Upper lobe of left lung (tissue), 6 donors: ENCODE measurements around the gene RTCB. TPM values are rescaled to one million over a fixed set of nuclear protein-coding genes. Genes with fewer than 3 reads are reported as not detected.
A peak's percentile ranks its signal among the peaks of the same experiment; 100 is the strongest.

Source experiments
- ATAC-seq, 2 donors: fragments of 200-7000 bp; cut with Tn5 transposase; one replicate each; pipeline ENCODE4 v1.9.1; 2022; ENCODE audit warnings: mild to moderate bottlenecking in 2 of 2, moderate library complexity in 2 of 2; ENCODE audit not compliant: low FRiP score in 2 of 2
- DNase-seq, 2 donors: peaks; one replicate each; pipeline ENCODE4 v3.0.0-alpha.2; 2019 to 2020
- H3K27ac ChIP-seq, 4 donors: fragments of 200-600 bp; sonication (generic); one replicate each; pipeline ENCODE4 v1.5.1; 2016 to 2019
- H3K27me3 ChIP-seq, 4 donors: fragments of 200-600 bp; sonication (generic); one replicate each; pipeline ENCODE4 v1.5.1; 2017 to 2019
- H3K36me3 ChIP-seq, 4 donors: fragments of 200-600 bp; sonication (generic); one replicate each; pipeline ENCODE4 v1.5.1; 2016 to 2019
- H3K4me1 ChIP-seq, 4 donors: fragments of 200-600 bp; sonication (generic); one replicate each; pipeline ENCODE4 v1.5.1; 2018 to 2019
- H3K4me3 ChIP-seq, 4 donors: fragments of 200-600 bp; sonication (generic); one replicate each; pipeline ENCODE4 v1.5.1; 2017 to 2019; ENCODE audit warnings: mild to moderate bottlenecking in 2 of 4, moderate library complexity in 1 of 4
- H3K9me3 ChIP-seq, 4 donors: fragments of 200-600 bp; sonication (generic); one replicate each; pipeline ENCODE4 v1.5.1; 2018 to 2019
- EP300 ChIP-seq, 4 donors: sonication (generic); formaldehyde crosslinking; IDR thresholded peaks; one replicate each; pipeline ENCODE4 v1.5.1; 2017; ENCODE audit warnings: antibody characterized with exemption in 4 of 4, control low read depth in 2 of 4
- POLR2A ChIP-seq, 4 donors: fragments of 450-650 bp; IDR thresholded peaks; one replicate each; pipeline ENCODE4 v1.5.1; 2016 to 2017; ENCODE audit warnings: antibody characterized with exemption in 4 of 4, mild to moderate bottlenecking in 2 of 4
- POLR2AphosphoS5 ChIP-seq, 2 donors: sonication (generic); formaldehyde crosslinking; IDR thresholded peaks; one replicate each; pipeline ENCODE4 v1.5.1; 2017; ENCODE audit warnings: antibody characterized with exemption in 2 of 2
- WGBS, 2 donors: methylation state at CpG; one replicate each; pipeline ENCODE4 v1.1.5; 2017 to 2018; 5-methylcytosine and 5-hydroxymethylcytosine counted together
- total RNA-seq, 6 donors: library from RNA; depleted of rRNA in 4 of 6; stranded (reverse); fragments of >200 nt in 4 of 6; gene quantifications; one replicate each; pipeline versions ENCODE4 v1.1.0 to v1.2.1, GENCODE V29; 2016 to 2021
- TF ChIP-seq, protein P1 (sequence below), 6 experiments: fragments of 450-650 bp in 4 of 6; fragments of 200-600 bp in 2 of 6; sonication (generic) in 2 of 6; IDR thresholded peaks; one replicate each; pipeline ENCODE4 v1.5.1; 2016 to 2019; ENCODE audit warnings: antibody characterized with exemption in 6 of 6
- donor health status: DM: no; HTN: no; CAD: no; lungs with moderate emphysema.
- donor health status: DM: no; HTN: yes; CAD: no; lungs with severe emphysema.

Gene RTCB
- total RNA-seq: 10 to 100 TPM; 45.3 to 71.4 (median 63.7) TPM

GRCh38 chr22:32411829-32412592 is at the start of gene RTCB:
Gene RTCB (minus strand): TSS chr22:32412247. CDS start chr22:32412156, 91 bp downstream.
- Histone ChIP-seq H3K4me1 (peaks cover 16 to 25% (median 18%) of the 10 kb centered on the region in 4 donors), H3K27ac (peak within 1 kb of the TSS; percentile 77 to 85 (median 82)), H3K4me3 (peak within 1 kb of the TSS; percentile 72 to 94 (median 88)), H3K27me3 (no peaks in the 10 kb centered on the region), H3K9me3 (no peaks in the 10 kb centered on the region), H3K36me3 (peaks cover 6 to 18% (median 10%) of the 10 kb centered on the region in 4 donors)
- no peak for TF ChIP-seq EP300 (IDR thresholded peaks at IDR 0.05)
- peak; percentile 46 to 90 for TF ChIP-seq POLR2AphosphoS5 (IDR thresholded peaks at IDR 0.05)
- TF ChIP-seq, protein P1, sequence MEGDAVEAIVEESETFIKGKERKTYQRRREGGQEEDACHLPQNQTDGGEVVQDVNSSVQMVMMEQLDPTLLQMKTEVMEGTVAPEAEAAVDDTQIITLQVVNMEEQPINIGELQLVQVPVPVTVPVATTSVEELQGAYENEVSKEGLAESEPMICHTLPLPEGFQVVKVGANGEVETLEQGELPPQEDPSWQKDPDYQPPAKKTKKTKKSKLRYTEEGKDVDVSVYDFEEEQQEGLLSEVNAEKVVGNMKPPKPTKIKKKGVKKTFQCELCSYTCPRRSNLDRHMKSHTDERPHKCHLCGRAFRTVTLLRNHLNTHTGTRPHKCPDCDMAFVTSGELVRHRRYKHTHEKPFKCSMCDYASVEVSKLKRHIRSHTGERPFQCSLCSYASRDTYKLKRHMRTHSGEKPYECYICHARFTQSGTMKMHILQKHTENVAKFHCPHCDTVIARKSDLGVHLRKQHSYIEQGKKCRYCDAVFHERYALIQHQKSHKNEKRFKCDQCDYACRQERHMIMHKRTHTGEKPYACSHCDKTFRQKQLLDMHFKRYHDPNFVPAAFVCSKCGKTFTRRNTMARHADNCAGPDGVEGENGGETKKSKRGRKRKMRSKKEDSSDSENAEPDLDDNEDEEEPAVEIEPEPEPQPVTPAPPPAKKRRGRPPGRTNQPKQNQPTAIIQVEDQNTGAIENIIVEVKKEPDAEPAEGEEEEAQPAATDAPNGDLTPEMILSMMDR (IDR thresholded peaks at IDR 0.05): no peak
- peak in 3 of 4 donors; percentile 39 to 76 (median 42) for TF ChIP-seq POLR2A (IDR thresholded peaks at IDR 0.05)
- 1 to 2% methylated on average over 20 to 40 of the region's 40 CpGs for WGBS, 2 donors
- ATAC-seq (peak; percentile 88 to 96), DNase-seq (peak; percentile 81 to 91)

- Histone ChIP-seq H3K4me3 (no peak overlapping the region), H3K9me3 (no peaks in the 10 kb centered on the region), H3K27me3 (no peaks in the 10 kb centered on the region), H3K4me1 (no peaks in the 10 kb centered on the region), H3K27ac (no peak overlapping the region), H3K36me3 (no peaks in the 10 kb centered on the region)
- no peak for DNase-seq
- no peak for TF ChIP-seq POLR2AphosphoS5 (IDR thresholded peaks at IDR 0.05)
- TF ChIP-seq, protein P1 (IDR thresholded peaks at IDR 0.05): no peak
- no peak for TF ChIP-seq POLR2A (IDR thresholded peaks at IDR 0.05)
- no peak for TF ChIP-seq EP300 (IDR thresholded peaks at IDR 0.05)
- ATAC-seq: no peak
- WGBS, 2 donors: 91 to 95% methylated on average over 4 of the region's 4 CpGs
Observed at GRCh38 chr22:32457031-32457430, 45.0 kb upstream of the RTCB start.

- 55% methylated on average over 4 of the region's 4 CpGs for WGBS, 2 donors
- peak; percentile 38 to 43 for TF ChIP-seq POLR2AphosphoS5 (IDR thresholded peaks at IDR 0.05)
- peak in 1 of 4 donors; percentile 55 for TF ChIP-seq EP300 (IDR thresholded peaks at IDR 0.05)
- no peak for TF ChIP-seq POLR2A (IDR thresholded peaks at IDR 0.05)
- H3K36me3 ChIP-seq: no peaks in the 10 kb centered on the region
- DNase-seq: peak in 1 of 2 donors; percentile 77
- H3K27ac ChIP-seq: no peak overlapping the region
- no peaks in the 10 kb centered on the region for H3K27me3 ChIP-seq
- H3K4me3 ChIP-seq: no peak overlapping the region
- peak; percentile 46 to 85 for ATAC-seq
- no peaks in the 10 kb centered on the region for H3K9me3 ChIP-seq
- H3K4me1 ChIP-seq: peaks cover 0 to 7% (median 2%) of the 10 kb centered on the region in 4 donors
Observed at GRCh38 chr22:32448980-32449379, 36.9 kb upstream of the RTCB start.

GRCh38 chr22:32446321-32446720 is 34.3 kb upstream of the RTCB start:
- Histone ChIP-seq H3K4me3 (no peak overlapping the region), H3K27ac (no peak overlapping the region), H3K9me3 (no peaks in the 10 kb centered on the region), H3K27me3 (no peaks in the 10 kb centered on the region), H3K4me1 (peaks cover 0 to 7% (median 2%) of the 10 kb centered on the region in 4 donors), H3K36me3 (no peaks in the 10 kb centered on the region)
- DNase-seq: no peak
- WGBS, 2 donors: 53 to 58% methylated on average over 1 of the region's 1 CpG
- no peak for TF ChIP-seq POLR2AphosphoS5 (IDR thresholded peaks at IDR 0.05)
- no peak for TF ChIP-seq POLR2A (IDR thresholded peaks at IDR 0.05)
- TF ChIP-seq EP300 (IDR thresholded peaks at IDR 0.05): no peak
- TF ChIP-seq, protein P1 (IDR thresholded peaks at IDR 0.05): no peak
- no peak for ATAC-seq

GRCh38 chr22:32444068-32444467 is 32.0 kb upstream of the RTCB start:
- Histone ChIP-seq H3K36me3 (no peaks in the 10 kb centered on the region), H3K4me1 (peaks cover 0 to 3% (median under 1%) of the 10 kb centered on the region in 4 donors), H3K27me3 (no peaks in the 10 kb centered on the region), H3K4me3 (no peak overlapping the region), H3K27ac (no peak overlapping the region), H3K9me3 (no peaks in the 10 kb centered on the region)
- WGBS, 2 donors: 47 to 61% methylated on average over 6 of the region's 6 CpGs
- TF ChIP-seq, protein P1 (IDR thresholded peaks at IDR 0.05): no peak
- TF ChIP-seq EP300 (IDR thresholded peaks at IDR 0.05) (no peak), POLR2A (IDR thresholded peaks at IDR 0.05) (no peak), POLR2AphosphoS5 (IDR thresholded peaks at IDR 0.05) (no peak)
- DNase-seq (no peak), ATAC-seq (no peak)
